GM10248 (cell line): ENCODE data around the gene COX4I2.

Experiments used
- CTCF ChIA-PET: fragments of 300-600 bp; sonication (Branson Sonifier 250); formaldehyde crosslinking; extraction: SDS; loops from one replicate; lab custom pipeline; 2021; ENCODE audit warnings: antibody characterized with exemption; lab: Yijun Ruan, JAX
- POLR2A ChIA-PET: fragments of 350-650 bp; sonication (Branson Sonifier 250); formaldehyde crosslinking; extraction: SDS; loops from one replicate; lab custom pipeline; 2020; ENCODE audit warnings: antibody characterized with exemption; lab: Yijun Ruan, JAX
- DNase-seq: peaks from one replicate; pipeline ENCODE4 v3.0.0; 2012; ENCODE audit errors: extremely low spot score
- CTCF ChIP-seq: IDR thresholded peaks from 2 replicates; pipeline ENCODE4 v1.5.1; 2012; ENCODE audit warnings: mild to moderate bottlenecking, low read depth; ENCODE audit errors: extremely low read depth, missing control alignments, control extremely low read depth

COX4I2 gene

DNA sequence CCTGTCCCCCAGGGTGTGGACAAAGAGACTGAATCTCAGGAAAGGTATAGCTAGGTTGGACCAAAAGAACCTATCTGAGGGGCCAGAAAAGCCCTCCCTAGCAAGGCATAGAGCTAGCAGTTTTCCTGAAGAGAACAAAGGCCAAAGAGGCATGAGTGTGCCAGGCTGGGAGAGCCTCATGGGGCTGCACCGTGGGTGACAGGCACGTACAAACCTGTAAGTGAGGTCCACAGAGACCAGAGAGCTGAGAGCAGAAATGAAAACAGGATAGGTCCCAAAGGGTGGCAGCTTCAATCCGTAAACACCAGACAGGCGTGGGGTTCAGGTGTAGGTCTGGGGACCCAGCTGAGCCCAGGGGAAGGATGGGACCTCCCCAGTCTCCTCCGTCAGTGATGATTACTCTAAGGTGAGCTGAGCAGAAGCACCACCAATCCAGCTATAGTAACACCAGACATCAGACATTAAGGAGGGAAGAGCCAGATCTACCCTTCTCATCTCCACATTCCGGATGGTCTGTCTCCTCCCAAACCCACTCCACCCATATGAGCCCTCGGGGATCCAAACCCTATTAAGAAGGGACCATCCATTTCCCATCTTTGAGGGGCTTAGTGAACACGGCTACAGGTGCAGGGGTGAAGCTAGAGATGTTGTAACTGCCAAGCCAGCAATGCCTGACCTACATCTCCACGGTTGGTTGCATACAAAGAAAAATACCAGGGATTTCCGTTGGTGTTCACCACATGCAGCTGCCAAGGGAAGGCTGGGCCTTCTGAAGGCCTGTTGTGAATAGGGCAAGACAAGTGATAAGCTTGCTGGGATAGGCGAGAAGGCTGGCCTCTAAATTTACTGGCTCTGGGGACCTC is 46.7 kb downstream of the COX4I2 start:
- no peak for DNase-seq
- CTCF ChIA-PET: interaction anchor here (0.9 to 4.5 kb wide), 13 partner anchors 9 to 122 kb away, joined by 3 to 46 read pairs (median 4); partner anchors contain the start of gene BCL2L1
- no peak for TF ChIP-seq CTCF
- POLR2A ChIA-PET: interaction anchor here (1.0 to 1.6 kb wide), 4 partner anchors 9 to 38 kb away, joined by 4 to 6 read pairs (median 4); partner anchors contain the start of gene BCL2L1

DNA sequence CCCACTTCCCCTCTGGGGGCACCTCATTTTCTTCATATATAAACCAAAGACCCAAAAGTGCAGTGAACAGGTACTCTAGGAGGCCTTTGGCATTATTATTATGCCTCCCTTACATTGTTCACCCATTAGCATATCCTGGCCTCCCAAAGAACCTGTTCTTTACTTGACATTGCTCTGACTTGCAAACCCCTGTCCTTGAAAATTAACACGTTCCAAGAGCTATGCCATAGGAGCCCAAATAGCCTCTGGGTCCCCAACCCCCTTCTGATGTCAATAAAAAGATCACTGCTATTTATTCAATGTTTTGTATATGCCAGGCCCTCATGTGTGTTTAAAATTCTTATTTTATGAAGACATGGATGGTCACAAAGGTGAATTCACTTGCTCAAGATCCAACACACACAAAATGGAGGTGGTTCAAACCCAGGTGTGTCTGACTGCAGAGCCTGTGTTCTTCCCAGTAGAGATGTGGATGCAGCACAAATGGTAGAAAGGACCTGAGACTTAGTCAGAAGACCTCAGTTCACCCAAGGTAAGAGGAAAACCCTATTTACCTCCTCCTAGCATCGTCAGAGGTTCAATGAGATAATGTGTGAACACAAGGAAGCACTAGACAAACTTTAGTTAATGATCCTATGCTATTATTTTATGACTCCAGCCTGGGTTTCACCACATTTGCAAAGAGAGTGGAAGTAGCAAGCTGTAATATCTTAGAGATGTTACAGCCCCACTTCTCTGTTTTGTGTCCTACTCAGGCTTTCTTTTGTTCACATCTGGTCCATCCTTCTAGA is 48.3 kb downstream of the COX4I2 start:
- DNase-seq: no peak
- ChIA-PET CTCF (interaction anchor here (0.6 to 4.5 kb wide), 11 partner anchors 11 to 122 kb away, joined by 3 to 46 read pairs (median 7); partner anchors contain the start of gene BCL2L1), POLR2A (interaction anchor here (1.3 kb wide), 1 partner anchor 37 kb away, joined by 4 read pairs; the partner anchor contains the start of gene BCL2L1)

GRCh38 chr20:31687777-31688176 is 50.1 kb downstream of the COX4I2 start:
- no peak for TF ChIP-seq CTCF
- ChIA-PET POLR2A (interaction anchor here (0.6 to 0.7 kb wide), 2 partner anchors 31 to 141 kb away, joined by 4 to 7 read pairs; no protein-coding TSS in a partner anchor), CTCF (interaction anchor here (0.8 to 2.1 kb wide), 8 partner anchors 8 to 127 kb away, joined by 3 to 12 read pairs (median 4); no protein-coding TSS in a partner anchor)
- no peak for DNase-seq

More for the DNA sequence above, 48.3 kb downstream of the COX4I2 start:
- no peak for TF ChIP-seq CTCF

GRCh38 chr20:31689141-31689540 is 51.4 kb downstream of the COX4I2 start:
- DNase-seq: no peak
- CTCF ChIA-PET: interaction anchor here (0.7 to 1.2 kb wide), 2 partner anchors 34 to 35 kb away, joined by 3 read pairs; no protein-coding TSS in a partner anchor
- TF ChIP-seq CTCF: no peak
- POLR2A ChIA-PET: interaction anchor here (0.5 kb wide), 1 partner anchor 116 kb away, joined by 5 read pairs; no protein-coding TSS in a partner anchor

GRCh38 chr20:31690124-31690666 is 52.5 kb downstream of the COX4I2 start:
- no peak for DNase-seq
- ChIA-PET POLR2A (no interaction called here), CTCF (interaction anchor here (1.2 to 2.6 kb wide), 4 partner anchors 16 to 77 kb away, joined by 3 to 9 read pairs (median 5); no protein-coding TSS in a partner anchor)
- no peak for TF ChIP-seq CTCF
